T-cell (primary cell): ENCODE measurements around the gene CBX7. TPM values are rescaled to one million over a fixed set of nuclear protein-coding genes. Genes with fewer than 3 reads are reported as not detected.

Experiments used
- ATAC-seq, 4 experiments: fragments of 200-7000 bp in 3 of 4; fragments of 150-1000 bp in 1 of 4; cut with Tn5 transposase; replicated peaks in 1 of 4; 1 replicate in 3 of 4; 2 replicates in 1 of 4; pipeline ENCODE4 v1.10.0; 2021; ENCODE audit warnings: moderate library complexity in 3 of 4, mild to moderate bottlenecking in 2 of 4, moderate number of reproducible peaks in 1 of 4
- CTCF ChIA-PET, 2 donors: fragments of 300-600 bp; sonication (Branson Sonifier 250); formaldehyde crosslinking; loops; one replicate each; lab custom pipeline; 2022; ENCODE audit warnings: antibody characterized with exemption in 2 of 2; lab: Charles Lee
- POLR2A ChIA-PET, 2 donors: fragments of 300-600 bp; sonication (Branson Sonifier 250); formaldehyde crosslinking; loops; one replicate each; lab custom pipeline; 2022; ENCODE audit warnings: antibody characterized with exemption in 2 of 2; lab: Charles Lee
- DNase-seq, 35 experiments: peaks; one replicate each; pipeline versions ENCODE4 v3.0.0 to v3.0.0-alpha.2; 2013 to 2023
- H3K27ac ChIP-seq: one replicate; pipeline ENCODE4 v1.5.1; 2013; ENCODE audit warnings: low read length
- H3K27me3 ChIP-seq, 2 experiments: replicated peaks in 1 of 2; 1 replicate in 1 of 2; 2 replicates in 1 of 2; pipeline versions ENCODE4 v1.6.1 to v1.7.0; 2013; ENCODE audit warnings: low read length in 1 of 2, mixed read lengths in 1 of 2; ENCODE audit not compliant: control insufficient read depth in 2 of 2, insufficient read depth in 2 of 2; ENCODE audit errors: extremely low read depth in 1 of 2
- H3K36me3 ChIP-seq, 2 donors: 1 replicate in 1 of 2; 2 replicates in 1 of 2; pipeline versions ENCODE4 v1.6.1 to v1.7.0; 2013; ENCODE audit warnings: low read length in 1 of 2; ENCODE audit not compliant: control insufficient read depth in 2 of 2, insufficient read depth in 1 of 2; ENCODE audit errors: extremely low read depth in 1 of 2
- H3K4me1 ChIP-seq, 2 experiments: 1 replicate in 1 of 2; 2 replicates in 1 of 2; pipeline versions ENCODE4 v1.6.1 to v1.7.0; 2013; ENCODE audit warnings: low read length in 2 of 2, mixed read lengths in 1 of 2; ENCODE audit not compliant: insufficient read depth in 2 of 2, control insufficient read depth in 1 of 2; ENCODE audit errors: extremely low read depth in 1 of 2
- H3K4me3 ChIP-seq, 2 donors: 1 replicate in 1 of 2; 2 replicates in 1 of 2; pipeline versions ENCODE4 v1.5.1 to v1.7.0; 2013; ENCODE audit warnings: mild to moderate bottlenecking in 2 of 2, low read length in 1 of 2, moderate library complexity in 1 of 2; ENCODE audit not compliant: control insufficient read depth in 1 of 2; ENCODE audit errors: extremely low read depth in 1 of 2
- H3K9me3 ChIP-seq: 2 replicates; pipeline ENCODE4 v1.7.0; 2013
- H3K27ac Mint-ChIP-seq, 2 donors: one replicate each; pipeline ENCODE4 v1.8.0; 2020 to 2021; ENCODE audit warnings: mild to moderate bottlenecking in 2 of 2, mixed read lengths in 2 of 2
- H3K27me3 Mint-ChIP-seq, 2 donors: one replicate each; pipeline ENCODE4 v1.8.0; 2021 to 2022; ENCODE audit warnings: mixed read lengths in 2 of 2
- H3K36me3 Mint-ChIP-seq: one replicate; pipeline ENCODE4 v1.8.0; 2021; ENCODE audit warnings: mixed read lengths
- H3K4me1 Mint-ChIP-seq, 3 donors: one replicate each; pipeline ENCODE4 v1.8.0; 2020 to 2022; ENCODE audit warnings: mixed read lengths in 3 of 3, mild to moderate bottlenecking in 1 of 3
- H3K4me3 Mint-ChIP-seq, 3 donors: one replicate each; pipeline ENCODE4 v1.8.0; 2020 to 2022; ENCODE audit warnings: mild to moderate bottlenecking in 3 of 3, mixed read lengths in 3 of 3, moderate library complexity in 3 of 3
- H3K9me3 Mint-ChIP-seq, 3 donors: one replicate each; pipeline ENCODE4 v1.8.0; 2020 to 2022; ENCODE audit warnings: mixed read lengths in 3 of 3
- WGBS: methylation state at CpG from one replicate; pipeline ENCODE4 v1.1.5; 2013; ENCODE audit warnings: missing lambda C conversion rate; ENCODE audit not compliant: insufficient coverage; 5-methylcytosine and 5-hydroxymethylcytosine counted together
- total RNA-seq, 35 experiments: library from RNA in 6 of 35; stranded (reverse) in 6 of 35; fragments of 120-200 nt in 1 of 35; gene quantifications; one replicate each; pipeline versions ENCODE4 v1.2.1 to v1.2.4 and lab custom pipeline; 2013 to 2026

Gene CBX7
- total RNA-seq, 5 donors from 2014 or later (not counting 1 experiment from before 2014, with no cell fraction given), result 67.4 to 160 (median 149) TPM

DNA sequence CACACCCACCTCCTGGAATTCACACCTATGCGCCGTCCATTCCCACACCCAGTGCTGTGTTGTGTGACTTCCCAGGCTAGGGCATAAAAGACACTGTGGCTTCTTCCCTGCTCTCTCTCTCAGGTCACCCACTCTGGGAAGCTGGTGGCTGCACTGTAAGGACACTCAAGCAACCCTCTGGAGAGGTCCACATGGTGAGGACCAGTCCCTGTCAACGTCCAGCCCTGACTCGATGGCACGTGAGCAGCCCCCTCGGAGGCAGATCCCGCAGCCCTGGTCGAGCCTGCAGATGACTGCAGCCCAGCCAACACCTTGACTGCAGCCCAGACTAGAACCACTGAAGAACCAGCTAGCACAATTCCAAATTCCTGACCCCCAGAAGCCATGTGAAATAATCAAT is 16.2 kb downstream of the CBX7 start:
- CTCF ChIA-PET, result interaction anchor here in 1 of 2 donors (0.6 kb wide), 1 partner anchor 158 kb away, joined by 3 read pairs; no protein-coding TSS in a partner anchor

DNA sequence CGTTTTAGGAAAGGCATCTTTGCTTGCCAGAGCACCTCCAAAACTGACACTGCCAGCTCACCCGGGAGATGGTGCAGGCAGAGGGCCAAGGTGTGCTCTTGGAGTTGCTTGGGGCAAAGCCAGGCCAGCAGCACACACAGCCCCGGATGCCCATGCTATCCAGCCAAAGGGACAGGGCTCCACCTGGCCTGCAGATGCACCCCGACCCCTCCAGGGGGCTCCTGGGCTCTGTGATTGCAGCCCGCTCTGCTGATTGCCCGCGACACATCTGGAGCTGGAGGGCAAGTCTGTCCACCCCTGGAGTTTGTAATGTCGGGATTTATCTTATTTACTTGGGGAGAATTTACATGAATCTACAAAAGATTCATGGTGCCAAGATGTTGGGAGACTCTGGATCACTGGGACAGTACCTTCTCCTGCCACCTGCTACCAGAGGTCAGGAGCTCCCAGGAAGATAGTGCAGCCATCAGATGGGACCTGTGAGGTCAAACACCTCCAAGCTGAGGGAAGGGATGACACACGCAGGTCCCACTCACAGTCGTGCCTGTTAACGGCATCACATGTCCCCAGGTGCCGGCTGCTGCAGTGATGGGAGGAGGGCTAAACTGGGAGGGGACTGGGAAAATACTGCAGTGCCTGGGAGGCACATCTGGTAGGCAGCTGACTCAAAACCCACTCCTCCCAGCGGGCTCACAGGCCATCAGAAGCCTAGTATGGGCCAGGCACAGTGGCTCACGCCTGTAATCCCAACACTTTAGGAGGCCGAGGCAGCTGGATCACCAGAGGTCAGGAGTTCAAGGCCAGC is 17.2 kb downstream of the CBX7 start:
- no peaks in the 10 kb centered on the region for H3K9me3 ChIP-seq
- Mint-ChIP-seq H3K4me3 (no peak overlapping the region), H3K27me3 (no peaks in the 10 kb centered on the region), H3K27ac (no peak overlapping the region), H3K4me1 (peaks cover 0 to 7% (median 0%) of the 10 kb centered on the region in 3 donors), H3K9me3 (no peaks in the 10 kb centered on the region), H3K36me3 (peaks cover 23% of the 10 kb centered on the region)
- H3K27ac ChIP-seq, result no peak overlapping the region
- no peak overlapping the region for H3K4me3 ChIP-seq
- H3K27me3 ChIP-seq, result no peaks in the 10 kb centered on the region
- WGBS, result 82% methylated on average over 12 of the region's 15 CpGs
- ChIA-PET POLR2A (interaction anchor here (0.6 to 0.7 kb wide), 2 partner anchors 21 to 196 kb away, joined by 5 to 9 read pairs; no protein-coding TSS in a partner anchor), CTCF (interaction anchor here (0.6 to 0.7 kb wide), 5 partner anchors 21 to 298 kb away, joined by 3 to 6 read pairs (median 3); no protein-coding TSS in a partner anchor)
- H3K36me3 ChIP-seq, result peaks cover 8 to 28% of the 10 kb centered on the region in 2 donors
- peak; percentile 49 to 65 (median 52) for ATAC-seq
- DNase-seq, result peak in 22 of 35 experiments; percentile 18 to 59 (median 38)
- peaks cover 0 to 8% of the 10 kb centered on the region in 2 experiments for H3K4me1 ChIP-seq

More for the DNA sequence above, 16.2 kb downstream of the CBX7 start:
- peaks cover 18% of the 10 kb centered on the region for H3K36me3 Mint-ChIP-seq
- H3K4me3 Mint-ChIP-seq, result no peak overlapping the region
- DNase-seq (no peak), ATAC-seq (no peak)
- H3K9me3 Mint-ChIP-seq, result no peaks in the 10 kb centered on the region
- peaks cover 0 to 7% (median 0%) of the 10 kb centered on the region in 3 donors for H3K4me1 Mint-ChIP-seq
- peak overlapping the region in 1 of 2 donors; percentile 52 for H3K27ac Mint-ChIP-seq
- Histone ChIP-seq H3K4me3 (no peak overlapping the region), H3K9me3 (no peaks in the 10 kb centered on the region), H3K36me3 (peaks cover 12 to 32% of the 10 kb centered on the region in 2 donors), H3K4me1 (peaks cover 0 to 8% of the 10 kb centered on the region in 2 experiments), H3K27me3 (no peaks in the 10 kb centered on the region), H3K27ac (no peak overlapping the region)
- POLR2A ChIA-PET, result no interaction called here
- 88% methylated on average over 6 of the region's 8 CpGs for WGBS
- no peaks in the 10 kb centered on the region for H3K27me3 Mint-ChIP-seq

GRCh38 chr22:39134366-39135091 is 18.0 kb downstream of the CBX7 start:
- ChIA-PET CTCF (interaction anchor here in 1 of 2 donors (0.7 kb wide), 1 partner anchor 20 kb away, joined by 3 read pairs; no protein-coding TSS in a partner anchor), POLR2A (no interaction called here)
- Histone ChIP-seq H3K36me3 (peaks cover 5 to 26% of the 10 kb centered on the region in 2 donors), H3K4me3 (no peak overlapping the region), H3K27me3 (no peaks in the 10 kb centered on the region), H3K9me3 (no peaks in the 10 kb centered on the region), H3K27ac (no peak overlapping the region), H3K4me1 (peaks cover 0 to 8% of the 10 kb centered on the region in 2 experiments)
- Mint-ChIP-seq H3K27me3 (no peaks in the 10 kb centered on the region), H3K27ac (no peak overlapping the region), H3K4me3 (no peak overlapping the region), H3K9me3 (no peaks in the 10 kb centered on the region), H3K36me3 (peaks cover 23% of the 10 kb centered on the region), H3K4me1 (peaks cover 0 to 5% (median 0%) of the 10 kb centered on the region in 3 donors)
- no peak for ATAC-seq
- DNase-seq, result no peak
- 97% methylated on average over 24 of the region's 35 CpGs for WGBS

DNA sequence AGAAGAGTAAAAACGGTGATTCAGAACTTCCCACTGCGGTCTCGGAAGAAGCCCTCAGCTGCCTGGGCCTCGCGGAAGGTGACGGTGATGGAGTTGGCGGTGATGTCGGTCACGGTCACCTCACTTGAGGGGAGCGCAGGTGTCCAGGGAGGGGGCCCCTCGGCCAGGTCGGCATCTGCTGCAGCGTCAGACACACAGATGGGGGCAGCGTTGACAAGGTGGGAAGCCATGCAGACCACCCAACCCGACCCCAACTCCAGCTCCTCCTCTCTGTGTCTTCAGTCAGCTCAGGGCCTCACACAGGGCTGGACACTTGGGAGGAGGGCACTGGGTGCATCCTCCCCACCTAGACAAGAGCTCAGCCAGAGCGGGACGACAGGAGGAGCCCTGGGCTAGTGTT is 18.6 kb downstream of the CBX7 start:
- Histone ChIP-seq H3K27ac (no peak overlapping the region), H3K27me3 (no peaks in the 10 kb centered on the region), H3K9me3 (no peaks in the 10 kb centered on the region), H3K36me3 (peaks cover 5 to 26% of the 10 kb centered on the region in 2 donors), H3K4me1 (peaks cover 0 to 7% of the 10 kb centered on the region in 2 experiments), H3K4me3 (no peak overlapping the region)
- Mint-ChIP-seq H3K27ac (no peak overlapping the region), H3K4me3 (no peak overlapping the region), H3K36me3 (peaks cover 27% of the 10 kb centered on the region), H3K9me3 (no peaks in the 10 kb centered on the region), H3K27me3 (no peaks in the 10 kb centered on the region), H3K4me1 (peaks cover 0 to 5% (median 0%) of the 10 kb centered on the region in 3 donors)
- ATAC-seq, result no peak
- ChIA-PET POLR2A (no interaction called here), CTCF (no interaction called here)
- WGBS, result 95% methylated on average over 16 of the region's 17 CpGs
- DNase-seq, result no peak

DNA sequence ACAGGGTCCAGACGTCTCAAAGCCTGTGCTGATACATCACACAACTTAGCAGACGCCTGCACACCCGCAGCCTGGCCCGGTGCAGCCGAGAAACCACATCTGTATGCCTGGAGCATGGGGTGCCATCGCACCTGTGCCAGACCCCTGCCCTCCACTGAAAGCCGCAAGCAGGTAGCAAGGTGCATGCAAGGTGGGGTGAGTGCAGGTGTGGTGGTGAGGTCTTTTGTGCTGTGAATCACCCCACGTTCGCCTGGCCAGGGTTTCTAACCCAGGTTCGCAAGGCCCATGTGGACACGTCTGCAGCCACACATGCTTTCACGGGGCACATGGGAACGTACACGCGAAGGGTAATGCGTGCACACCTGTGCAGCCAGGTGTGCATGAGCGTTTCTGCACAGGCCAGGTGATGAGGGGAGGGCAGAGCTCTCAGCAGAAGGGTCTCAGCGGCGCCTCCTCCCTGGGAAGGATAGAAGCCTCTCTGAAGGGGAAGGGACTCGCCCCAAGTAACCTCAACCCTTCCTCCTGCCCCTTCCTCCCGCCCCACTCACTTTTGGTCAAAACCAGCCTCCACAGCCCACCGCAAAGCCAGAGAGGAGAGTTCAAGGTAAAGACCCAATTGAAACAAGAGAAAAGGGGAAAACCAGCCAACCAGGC is 19.5 kb downstream of the CBX7 start:
- H3K4me1 Mint-ChIP-seq, result peaks cover 0 to 2% (median 0%) of the 10 kb centered on the region in 3 donors

DNA sequence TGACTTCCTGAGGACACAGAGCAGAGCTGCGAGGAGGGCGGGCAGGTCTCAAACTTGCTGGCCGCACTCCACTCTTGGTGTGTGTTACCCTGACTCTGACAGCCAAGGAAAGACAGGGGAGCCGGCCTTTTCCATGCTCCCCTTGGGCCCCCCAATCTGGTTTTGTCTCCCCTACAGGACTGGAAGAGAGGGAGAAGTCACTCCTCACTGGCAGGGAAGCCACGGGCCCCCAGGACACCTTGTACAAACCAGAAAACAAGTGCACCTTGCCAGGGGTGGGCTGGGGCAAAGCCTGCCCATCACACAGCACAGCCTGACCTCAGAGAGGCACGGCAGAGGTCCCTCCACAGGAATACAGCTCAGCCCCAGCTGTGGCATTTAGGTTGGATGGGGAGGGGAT is 20.2 kb downstream of the CBX7 start:
- H3K27me3 ChIP-seq, result no peaks in the 10 kb centered on the region
- no peaks in the 10 kb centered on the region for H3K4me1 ChIP-seq
- ChIA-PET CTCF (no interaction called here), POLR2A (no interaction called here)
- H3K9me3 ChIP-seq, result no peaks in the 10 kb centered on the region
- no peak for DNase-seq
- Mint-ChIP-seq H3K27ac (no peak overlapping the region), H3K4me1 (peaks cover 0 to 2% (median 0%) of the 10 kb centered on the region in 3 donors), H3K4me3 (no peak overlapping the region), H3K36me3 (peaks cover 29% of the 10 kb centered on the region), H3K9me3 (no peaks in the 10 kb centered on the region), H3K27me3 (no peaks in the 10 kb centered on the region)
- 97% methylated on average over 5 of the region's 6 CpGs for WGBS
- no peak overlapping the region for H3K27ac ChIP-seq
- H3K36me3 ChIP-seq, result peaks cover 5 to 26% of the 10 kb centered on the region in 2 donors
- ATAC-seq, result no peak
- H3K4me3 ChIP-seq, result no peak overlapping the region

More for the DNA sequence above, 19.5 kb downstream of the CBX7 start:
- Histone ChIP-seq H3K36me3 (peaks cover 5 to 26% of the 10 kb centered on the region in 2 donors), H3K27ac (no peak overlapping the region), H3K4me3 (no peak overlapping the region), H3K27me3 (no peaks in the 10 kb centered on the region), H3K4me1 (no peaks in the 10 kb centered on the region), H3K9me3 (no peaks in the 10 kb centered on the region)
- peaks cover 29% of the 10 kb centered on the region for H3K36me3 Mint-ChIP-seq
- ChIA-PET CTCF (no interaction called here), POLR2A (no interaction called here)
- H3K9me3 Mint-ChIP-seq, result no peaks in the 10 kb centered on the region
- H3K27ac Mint-ChIP-seq, result no peak overlapping the region
- ATAC-seq (no peak), DNase-seq (no peak)
- no peaks in the 10 kb centered on the region for H3K27me3 Mint-ChIP-seq
- WGBS, result 95% methylated on average over 16 of the region's 22 CpGs
- H3K4me3 Mint-ChIP-seq, result no peak overlapping the region
